Measurements from ENCODE around the gene RCAN3.
"Not testable (repeated sequence)": the region's sequence is repeated elsewhere in the genome, so short reads cannot be mapped to it uniquely, and the experiment has no call there.

RCAN3 gene

DNA sequence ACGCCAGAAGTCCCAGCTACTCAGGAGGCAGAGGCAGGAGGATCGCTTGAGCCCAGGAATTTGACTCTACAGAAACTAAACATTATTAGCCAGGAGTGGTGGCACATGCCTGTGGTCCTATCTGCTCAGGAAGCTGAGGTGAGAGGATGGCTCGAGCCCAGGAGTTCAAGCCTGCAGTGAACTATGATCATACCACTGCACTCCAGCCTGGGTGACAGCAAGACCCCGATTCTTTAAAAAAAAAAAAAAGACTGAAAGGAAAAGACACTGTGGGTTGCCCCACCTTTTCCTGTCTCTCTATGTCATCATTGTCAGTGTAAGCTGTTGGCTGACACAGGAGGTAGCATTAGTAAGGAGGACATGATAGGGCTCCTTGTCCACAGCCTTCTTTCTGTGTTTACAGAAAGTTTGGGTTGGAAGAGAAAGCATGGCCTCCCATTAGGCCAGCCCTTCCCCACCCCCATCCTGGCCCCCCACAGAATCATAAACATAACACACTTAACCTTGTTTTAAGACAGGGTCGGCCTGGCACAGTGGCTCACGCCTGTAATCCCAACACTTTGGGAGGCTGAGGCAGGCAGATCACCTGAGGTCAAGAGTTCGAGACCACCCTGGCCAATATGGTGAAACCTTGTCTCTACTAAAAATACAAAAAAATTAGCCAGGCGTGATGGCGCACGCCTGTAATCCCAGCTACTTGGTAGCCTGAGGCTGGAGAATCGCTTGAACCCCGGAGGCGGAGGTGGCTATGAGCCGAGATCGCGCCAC, 20.6 kb upstream of the RCAN3 start:
- H3K4me1 Mint-ChIP-seq, result peaks cover 14% of the 10 kb centered on the region
- H3K27me3 Mint-ChIP-seq (ENCODE audit: low read depth, poor library complexity), result peaks cover 11% of the 10 kb centered on the region
- no peak for DNase-seq
- H3K27ac Mint-ChIP-seq, result no peak overlapping the region
- TF ChIP-seq, protein P1, sequence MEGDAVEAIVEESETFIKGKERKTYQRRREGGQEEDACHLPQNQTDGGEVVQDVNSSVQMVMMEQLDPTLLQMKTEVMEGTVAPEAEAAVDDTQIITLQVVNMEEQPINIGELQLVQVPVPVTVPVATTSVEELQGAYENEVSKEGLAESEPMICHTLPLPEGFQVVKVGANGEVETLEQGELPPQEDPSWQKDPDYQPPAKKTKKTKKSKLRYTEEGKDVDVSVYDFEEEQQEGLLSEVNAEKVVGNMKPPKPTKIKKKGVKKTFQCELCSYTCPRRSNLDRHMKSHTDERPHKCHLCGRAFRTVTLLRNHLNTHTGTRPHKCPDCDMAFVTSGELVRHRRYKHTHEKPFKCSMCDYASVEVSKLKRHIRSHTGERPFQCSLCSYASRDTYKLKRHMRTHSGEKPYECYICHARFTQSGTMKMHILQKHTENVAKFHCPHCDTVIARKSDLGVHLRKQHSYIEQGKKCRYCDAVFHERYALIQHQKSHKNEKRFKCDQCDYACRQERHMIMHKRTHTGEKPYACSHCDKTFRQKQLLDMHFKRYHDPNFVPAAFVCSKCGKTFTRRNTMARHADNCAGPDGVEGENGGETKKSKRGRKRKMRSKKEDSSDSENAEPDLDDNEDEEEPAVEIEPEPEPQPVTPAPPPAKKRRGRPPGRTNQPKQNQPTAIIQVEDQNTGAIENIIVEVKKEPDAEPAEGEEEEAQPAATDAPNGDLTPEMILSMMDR (IDR thresholded peaks at IDR 0.05), result no peak
- H3K9me3 Mint-ChIP-seq, result no peaks in the 10 kb centered on the region
- H3K4me3 Mint-ChIP-seq, result no peak overlapping the region
- H3K36me3 Mint-ChIP-seq (ENCODE audit: low read depth), result no peaks in the 10 kb centered on the region

DNA sequence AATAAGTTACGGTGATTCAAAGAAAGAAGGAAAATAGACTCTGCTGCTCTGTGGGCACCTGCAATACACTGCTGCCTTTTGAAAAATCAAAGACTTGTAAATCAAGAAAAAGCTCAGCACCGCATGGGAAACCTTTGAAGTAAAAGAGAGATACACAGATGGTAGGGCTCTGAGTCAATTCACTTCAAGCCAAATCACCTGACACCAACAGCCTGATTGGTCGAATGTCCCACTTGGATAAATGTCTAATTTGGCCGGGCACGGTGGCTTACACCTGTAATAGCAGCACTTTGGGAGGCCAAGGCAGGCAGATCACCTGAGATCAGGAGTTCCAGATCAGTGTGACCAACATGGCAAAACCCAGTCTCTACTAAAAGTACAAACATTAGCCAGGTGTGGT, 19.2 kb upstream of the RCAN3 start:
- Mint-ChIP-seq H3K27ac (no peak overlapping the region), H3K4me3 (no peak overlapping the region), H3K9me3 (peaks cover 3% of the 10 kb centered on the region), H3K36me3 (ENCODE audit: low read depth) (no peaks in the 10 kb centered on the region), H3K27me3 (ENCODE audit: low read depth, poor library complexity) (peaks cover 26% of the 10 kb centered on the region), H3K4me1 (peaks cover 10% of the 10 kb centered on the region)
- no peak for DNase-seq
- TF ChIP-seq, protein P1 (IDR thresholded peaks at IDR 0.05), result no peak

GRCh38 chr1:24484199-24484598, 18.4 kb upstream of the RCAN3 start:
- TF ChIP-seq, protein P1 (IDR thresholded peaks at IDR 0.05), result no peak
- no peaks in the 10 kb centered on the region for H3K36me3 Mint-ChIP-seq (ENCODE audit: low read depth)
- no peak overlapping the region for H3K27ac Mint-ChIP-seq
- H3K27me3 Mint-ChIP-seq (ENCODE audit: low read depth, poor library complexity), result peaks cover 30% of the 10 kb centered on the region
- DNase-seq, result no peak
- no peak overlapping the region for H3K4me3 Mint-ChIP-seq
- peaks cover 10% of the 10 kb centered on the region for H3K9me3 Mint-ChIP-seq
- peaks cover 10% of the 10 kb centered on the region for H3K4me1 Mint-ChIP-seq

DNA sequence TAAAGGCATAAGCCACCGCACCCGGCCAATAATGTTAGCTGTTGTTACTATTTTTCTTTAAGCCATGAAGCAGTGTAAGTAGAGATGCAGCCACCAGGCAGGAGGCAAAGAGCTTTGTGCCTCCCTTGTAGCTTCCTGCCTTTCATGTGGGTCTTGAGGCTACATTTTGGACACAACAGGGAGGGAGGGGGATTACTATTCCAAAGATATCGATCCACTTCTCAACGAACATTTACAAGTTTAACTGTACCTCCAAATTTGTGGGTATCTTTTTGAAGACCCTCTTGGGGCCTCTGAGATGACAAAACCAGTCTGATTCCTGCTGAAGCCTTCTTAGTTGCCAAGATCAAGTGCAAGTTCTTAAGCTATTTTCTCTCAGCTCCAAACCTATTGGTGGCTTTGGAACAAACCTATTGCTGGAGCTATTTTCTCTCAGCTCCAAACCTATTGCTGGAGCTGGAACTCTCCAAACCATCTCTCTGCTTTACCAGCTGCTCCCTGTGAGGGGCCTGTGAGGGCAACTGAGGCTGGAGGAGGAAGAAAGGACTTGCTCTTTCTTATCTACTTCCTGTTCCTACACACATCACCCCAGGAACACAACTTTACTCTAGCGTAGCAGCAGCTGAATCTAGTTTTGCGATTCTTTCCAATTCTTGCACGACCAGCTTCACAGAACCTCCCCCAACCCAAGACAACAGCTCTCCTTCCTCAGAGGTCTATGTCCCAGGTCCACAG, 16.1 kb upstream of the RCAN3 start:
- Mint-ChIP-seq H3K27ac (no peak overlapping the region), H3K27me3 (ENCODE audit: low read depth, poor library complexity) (peaks cover 31% of the 10 kb centered on the region), H3K4me1 (peaks cover 5% of the 10 kb centered on the region), H3K36me3 (ENCODE audit: low read depth) (no peaks in the 10 kb centered on the region), H3K9me3 (peaks cover 26% of the 10 kb centered on the region), H3K4me3 (no peak overlapping the region)
- TF ChIP-seq, protein P1 (IDR thresholded peaks at IDR 0.05), result no peak
- no peak for DNase-seq

DNA sequence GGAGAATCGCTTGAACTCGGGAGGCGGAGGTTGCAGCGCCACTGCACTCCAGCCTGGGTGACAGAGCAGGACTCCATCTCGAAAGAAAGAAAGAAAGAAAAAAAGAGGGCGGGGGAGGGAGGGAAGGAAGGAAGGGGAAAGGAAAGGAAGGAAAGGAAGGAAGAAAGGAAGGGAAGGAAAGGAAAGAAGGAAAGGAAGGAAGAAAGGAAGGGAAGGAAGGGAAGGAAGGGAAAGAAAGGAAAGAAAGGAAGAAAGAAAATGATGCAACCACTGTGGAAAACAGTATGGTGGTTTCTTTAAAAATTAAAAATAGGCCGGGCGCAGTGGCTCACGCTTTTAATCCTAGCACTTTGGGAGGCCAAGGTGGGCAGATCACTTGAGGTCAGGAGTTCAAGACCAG, 15.2 kb upstream of the RCAN3 start:
- Mint-ChIP-seq H3K27me3 (ENCODE audit: low read depth, poor library complexity) (peaks cover 37% of the 10 kb centered on the region), H3K4me1 (peaks cover 5% of the 10 kb centered on the region), H3K36me3 (ENCODE audit: low read depth) (no peaks in the 10 kb centered on the region), H3K4me3 (no peak overlapping the region), H3K27ac (no peak overlapping the region), H3K9me3 (peaks cover 29% of the 10 kb centered on the region)
- DNase-seq, result no peak
- TF ChIP-seq, protein P1 (IDR thresholded peaks at IDR 0.05), result no peak

DNA sequence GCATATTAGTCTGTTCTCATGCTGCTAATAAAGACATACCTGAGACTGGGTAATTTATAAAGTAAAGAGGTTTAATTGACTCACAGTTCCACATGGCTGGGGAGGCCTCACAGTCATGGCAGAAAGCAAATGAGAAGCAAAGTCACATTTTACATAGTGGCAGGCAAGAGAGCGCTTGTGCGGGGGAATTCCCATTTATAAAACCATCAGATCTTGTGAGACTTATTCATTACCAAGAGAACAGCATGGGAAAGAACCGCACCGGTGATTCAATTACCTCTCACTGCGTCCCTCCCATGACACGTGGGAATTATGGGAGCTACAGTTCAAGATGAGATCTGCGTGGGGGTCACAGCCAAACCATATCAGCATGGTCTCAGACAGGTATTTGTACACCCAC, 14.5 kb upstream of the RCAN3 start:
- H3K9me3 Mint-ChIP-seq, result peaks cover 29% of the 10 kb centered on the region
- H3K4me1 Mint-ChIP-seq; H3K36me3 Mint-ChIP-seq (ENCODE audit: low read depth); H3K27ac Mint-ChIP-seq; H3K4me3 Mint-ChIP-seq; DNase-seq: not testable (repeated sequence)
- H3K27me3 Mint-ChIP-seq (ENCODE audit: low read depth, poor library complexity), result peaks cover 37% of the 10 kb centered on the region

All from nephron progenitor cell (in vitro differentiated cells).